SK-N-MC (cell line): ENCODE results near the gene CST3.

Source experiments
- FOXP2 ChIP-seq: optimal IDR thresholded peaks from 2 replicates; pipeline ENCODE3; 2011; ENCODE audit warnings: mild to moderate bottlenecking, moderate library complexity; ENCODE audit not compliant: insufficient read depth; ENCODE audit errors: extremely low read length, control extremely low read depth
- POLR2AphosphoS5 ChIP-seq: IDR thresholded peaks from 2 replicates; pipeline ENCODE4 v1.6.1; 2012; ENCODE audit warnings: mild to moderate bottlenecking, low read depth, low read length, borderline replicate concordance

DNA sequence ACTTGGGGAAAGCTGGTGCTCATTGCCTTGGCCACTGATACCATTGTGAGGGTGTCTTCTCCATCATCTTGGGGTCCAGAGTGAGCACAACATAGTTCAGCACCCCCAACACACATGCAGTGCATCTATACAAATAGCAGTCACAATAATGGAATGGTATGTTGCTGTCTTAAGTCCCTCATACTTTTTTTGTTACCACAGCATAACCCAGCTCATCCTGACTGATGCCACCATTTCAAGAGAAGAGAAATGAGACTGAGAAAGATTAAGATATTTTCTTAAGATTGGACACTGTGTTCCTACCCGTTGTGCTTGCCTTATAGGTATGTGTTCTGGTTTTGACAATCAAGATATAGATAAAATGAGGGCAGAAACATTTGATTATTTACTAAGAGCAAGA, 35.5 kb upstream of the CST3 start:
- TF ChIP-seq POLR2AphosphoS5 (no peak), FOXP2 (no peak)
